Tibial nerve (tissue), 4 donors: ENCODE measurements around the gene TRIM40. TPM values are rescaled to one million over a fixed set of nuclear protein-coding genes. Genes with fewer than 3 reads are reported as not detected.

ENCODE experiments used
- DNase-seq, 2 donors: peaks; one replicate each; pipeline ENCODE4 v3.0.0-alpha.2; 2019; ENCODE audit warnings: low spot score in 2 of 2
- H3K27ac ChIP-seq, 4 donors: fragments of 200-600 bp; sonication (generic) in 3 of 4; one replicate each; pipeline ENCODE4 v1.5.1; 2017 to 2019; ENCODE audit warnings: mild to moderate bottlenecking in 1 of 4
- H3K27me3 ChIP-seq, 2 donors: fragments of 200-600 bp; sonication (generic) in 1 of 2; one replicate each; pipeline versions ENCODE4 v1.5.1 to v1.6.0; 2017 to 2019
- H3K36me3 ChIP-seq, 3 donors: fragments of 200-600 bp; sonication (generic); one replicate each; pipeline ENCODE4 v1.5.1; 2018 to 2019
- H3K4me1 ChIP-seq, 4 donors: fragments of 200-600 bp; sonication (generic) in 3 of 4; one replicate each; pipeline ENCODE4 v1.5.1; 2017 to 2019
- H3K4me3 ChIP-seq, 4 donors: fragments of 200-600 bp; sonication (generic) in 3 of 4; one replicate each; pipeline ENCODE4 v1.5.1; 2017 to 2019; ENCODE audit warnings: mild to moderate bottlenecking in 1 of 4, moderate library complexity in 1 of 4
- H3K9me3 ChIP-seq, 4 donors: fragments of 200-600 bp; sonication (generic) in 3 of 4; one replicate each; pipeline ENCODE4 v1.5.1; 2017 to 2019
- EP300 ChIP-seq, 2 donors: sonication (generic); formaldehyde crosslinking; IDR thresholded peaks; one replicate each; pipeline ENCODE4 v1.6.1; 2017; ENCODE audit warnings: antibody characterized with exemption in 2 of 2, mild to moderate bottlenecking in 1 of 2
- POLR2A ChIP-seq, 2 donors: fragments of 450-650 bp; IDR thresholded peaks; one replicate each; pipeline ENCODE4 v1.6.1; 2017; ENCODE audit warnings: antibody characterized with exemption in 2 of 2, mild to moderate bottlenecking in 2 of 2, moderate library complexity in 2 of 2
- WGBS, 2 donors: methylation state at CpG; one replicate each; pipeline ENCODE4 v1.1.5; 2018; 5-methylcytosine and 5-hydroxymethylcytosine counted together
- total RNA-seq, 4 donors: library from RNA; depleted of rRNA; stranded (reverse); fragments of >200 nt; gene quantifications; one replicate each; pipeline ENCODE4 v1.1.0, GENCODE V29; 2016
- TF ChIP-seq, protein P1 (sequence below), 5 experiments: fragments of 200-600 bp in 3 of 5; fragments of 450-650 bp in 2 of 5; sonication (generic) in 3 of 5; IDR thresholded peaks; one replicate each; pipeline ENCODE4 v1.5.1; 2016 to 2019; ENCODE audit warnings: antibody characterized with exemption in 5 of 5, mild to moderate bottlenecking in 3 of 5, moderate library complexity in 2 of 5

Gene TRIM40
- total RNA-seq, 4 donors from 2014 or later, result not detected

DNA sequence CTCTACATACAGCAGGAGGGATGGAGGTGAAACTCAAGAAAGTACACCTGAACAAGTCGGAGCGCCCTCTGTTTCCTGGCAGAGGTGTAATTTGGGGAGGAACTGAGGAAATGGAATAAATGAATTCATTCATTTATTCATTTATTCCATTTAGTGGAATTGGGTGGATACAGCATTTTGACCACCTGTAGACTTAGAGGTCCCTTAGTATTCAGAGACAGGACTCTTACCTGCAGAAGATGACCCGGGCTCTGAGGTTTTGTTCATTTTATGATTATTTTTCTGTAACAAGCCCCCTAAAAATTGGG lies 32.1 kb upstream of the TRIM40 start:
- peaks cover 0 to 59% of the 10 kb centered on the region in 2 donors for H3K27me3 ChIP-seq
- peaks cover 0 to 37% (median 22%) of the 10 kb centered on the region in 4 donors for H3K4me1 ChIP-seq
- peak overlapping the region in 2 of 4 donors; percentile 27 to 44 for H3K4me3 ChIP-seq
- no peak for TF ChIP-seq POLR2A (IDR thresholded peaks at IDR 0.05)
- TF ChIP-seq, protein P1, sequence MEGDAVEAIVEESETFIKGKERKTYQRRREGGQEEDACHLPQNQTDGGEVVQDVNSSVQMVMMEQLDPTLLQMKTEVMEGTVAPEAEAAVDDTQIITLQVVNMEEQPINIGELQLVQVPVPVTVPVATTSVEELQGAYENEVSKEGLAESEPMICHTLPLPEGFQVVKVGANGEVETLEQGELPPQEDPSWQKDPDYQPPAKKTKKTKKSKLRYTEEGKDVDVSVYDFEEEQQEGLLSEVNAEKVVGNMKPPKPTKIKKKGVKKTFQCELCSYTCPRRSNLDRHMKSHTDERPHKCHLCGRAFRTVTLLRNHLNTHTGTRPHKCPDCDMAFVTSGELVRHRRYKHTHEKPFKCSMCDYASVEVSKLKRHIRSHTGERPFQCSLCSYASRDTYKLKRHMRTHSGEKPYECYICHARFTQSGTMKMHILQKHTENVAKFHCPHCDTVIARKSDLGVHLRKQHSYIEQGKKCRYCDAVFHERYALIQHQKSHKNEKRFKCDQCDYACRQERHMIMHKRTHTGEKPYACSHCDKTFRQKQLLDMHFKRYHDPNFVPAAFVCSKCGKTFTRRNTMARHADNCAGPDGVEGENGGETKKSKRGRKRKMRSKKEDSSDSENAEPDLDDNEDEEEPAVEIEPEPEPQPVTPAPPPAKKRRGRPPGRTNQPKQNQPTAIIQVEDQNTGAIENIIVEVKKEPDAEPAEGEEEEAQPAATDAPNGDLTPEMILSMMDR (IDR thresholded peaks at IDR 0.05), result no peak
- no peak for TF ChIP-seq EP300 (IDR thresholded peaks at IDR 0.05)
- H3K36me3 ChIP-seq, result no peaks in the 10 kb centered on the region
- H3K9me3 ChIP-seq, result no peaks in the 10 kb centered on the region
- WGBS, 2 donors, result 37 to 48% methylated on average over 3 of the region's 3 CpGs
- DNase-seq, result no peak
- H3K27ac ChIP-seq, result no peak overlapping the region

DNA sequence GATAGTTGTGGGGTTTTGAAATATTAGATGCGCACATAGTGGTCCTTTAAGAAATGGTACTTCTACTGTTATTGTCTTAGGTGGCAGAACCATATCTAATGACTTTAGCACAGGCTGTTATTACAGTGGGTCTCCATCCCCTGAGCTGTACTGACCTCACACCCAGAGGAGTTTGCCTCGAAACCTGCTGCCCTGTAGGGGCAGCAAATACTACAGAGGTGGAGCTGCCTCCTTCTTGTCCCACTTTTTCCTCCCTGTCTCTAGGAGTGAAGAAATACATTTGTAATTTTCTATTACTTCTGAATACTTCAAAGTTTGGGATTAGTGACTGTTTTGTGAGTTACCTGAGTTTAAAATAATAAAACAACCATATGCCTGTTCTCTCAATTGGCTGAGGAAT lies 31.3 kb upstream of the TRIM40 start:
- DNase-seq, result no peak
- Histone ChIP-seq H3K4me1 (peaks cover 0 to 37% (median 22%) of the 10 kb centered on the region in 4 donors), H3K4me3 (no peak overlapping the region), H3K27ac (no peak overlapping the region), H3K36me3 (no peaks in the 10 kb centered on the region), H3K27me3 (peaks cover 0 to 59% of the 10 kb centered on the region in 2 donors), H3K9me3 (no peaks in the 10 kb centered on the region)
- 70 to 73% methylated on average over 2 of the region's 2 CpGs for WGBS, 2 donors
- TF ChIP-seq POLR2A (IDR thresholded peaks at IDR 0.05) (no peak), EP300 (IDR thresholded peaks at IDR 0.05) (no peak)
- TF ChIP-seq, protein P1 (IDR thresholded peaks at IDR 0.05), result no peak

DNA sequence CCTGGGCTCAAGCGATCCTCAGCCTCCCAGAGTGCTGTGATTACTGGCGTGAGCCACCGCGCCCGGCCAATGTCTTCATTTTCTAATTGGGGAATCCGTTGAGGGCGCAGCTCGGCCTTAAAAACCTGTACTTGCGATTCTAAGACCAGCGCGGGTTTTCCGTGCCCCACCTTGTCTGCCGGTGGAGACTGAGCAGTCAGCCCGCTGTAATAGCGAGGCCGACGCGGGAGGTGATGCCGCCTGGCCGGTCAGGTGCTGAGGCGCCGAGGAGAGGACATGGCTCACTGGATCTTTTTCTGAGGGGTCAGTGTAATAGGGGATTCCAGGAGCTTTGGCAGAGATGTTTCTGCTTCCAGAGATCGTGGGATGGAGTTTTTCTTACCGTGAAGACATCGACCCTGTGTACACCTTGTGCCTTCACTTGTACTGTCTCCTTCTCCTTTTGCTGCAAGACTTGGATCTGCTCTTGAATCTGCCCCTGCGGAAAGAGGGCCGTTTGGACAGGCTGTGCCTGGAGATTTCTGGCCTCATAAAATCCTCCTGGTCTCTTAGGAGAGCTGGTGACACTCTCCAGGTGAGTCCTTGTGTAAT lies 24.6 kb upstream of the TRIM40 start:
- Histone ChIP-seq H3K27ac (no peak overlapping the region), H3K4me3 (no peak overlapping the region), H3K27me3 (peaks cover 0 to 86% of the 10 kb centered on the region in 2 donors), H3K4me1 (no peaks in the 10 kb centered on the region), H3K36me3 (no peaks in the 10 kb centered on the region), H3K9me3 (no peaks in the 10 kb centered on the region)
- TF ChIP-seq EP300 (IDR thresholded peaks at IDR 0.05) (no peak), POLR2A (IDR thresholded peaks at IDR 0.05) (no peak)
- TF ChIP-seq, protein P1 (IDR thresholded peaks at IDR 0.05), result no peak
- no peak for DNase-seq
- 42 to 55% methylated on average over 25 to 27 of the region's 27 CpGs for WGBS, 2 donors

DNA sequence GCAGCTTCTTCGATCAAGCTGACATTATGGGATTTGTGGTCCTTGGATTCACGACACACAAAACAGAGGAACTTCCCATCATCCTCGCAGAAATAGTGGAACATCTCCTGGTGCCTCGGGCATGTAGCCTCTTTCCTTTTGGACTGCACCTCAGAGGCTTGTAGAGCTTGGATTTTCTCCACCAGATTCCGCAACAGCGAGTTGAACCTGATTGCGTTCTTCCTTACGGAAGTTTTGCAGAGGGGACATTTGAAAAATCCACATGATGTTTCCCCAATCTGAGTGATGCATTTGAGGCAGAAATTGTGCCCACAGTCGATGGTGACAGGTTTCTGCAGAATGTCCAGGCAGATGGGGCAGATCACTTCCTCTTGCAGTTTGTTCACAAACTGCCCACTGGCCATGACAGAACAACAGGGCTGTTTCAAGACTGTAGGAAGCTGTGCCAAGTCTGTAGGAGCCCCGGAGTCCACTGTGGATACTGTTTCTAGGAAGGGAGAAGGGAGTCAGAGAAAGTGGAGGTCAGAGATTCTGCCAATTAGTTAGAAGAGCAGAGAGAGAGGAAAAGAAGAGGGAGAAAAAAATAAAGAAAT lies 23.4 kb upstream of the TRIM40 start:
- Histone ChIP-seq H3K9me3 (no peaks in the 10 kb centered on the region), H3K4me3 (no peak overlapping the region), H3K27me3 (peaks cover 0 to 84% of the 10 kb centered on the region in 2 donors), H3K4me1 (no peaks in the 10 kb centered on the region), H3K27ac (no peak overlapping the region), H3K36me3 (no peaks in the 10 kb centered on the region)
- WGBS, 2 donors, result 75 to 76% methylated on average over 10 of the region's 10 CpGs
- TF ChIP-seq POLR2A (IDR thresholded peaks at IDR 0.05), result no peak
- no peak for DNase-seq

DNA sequence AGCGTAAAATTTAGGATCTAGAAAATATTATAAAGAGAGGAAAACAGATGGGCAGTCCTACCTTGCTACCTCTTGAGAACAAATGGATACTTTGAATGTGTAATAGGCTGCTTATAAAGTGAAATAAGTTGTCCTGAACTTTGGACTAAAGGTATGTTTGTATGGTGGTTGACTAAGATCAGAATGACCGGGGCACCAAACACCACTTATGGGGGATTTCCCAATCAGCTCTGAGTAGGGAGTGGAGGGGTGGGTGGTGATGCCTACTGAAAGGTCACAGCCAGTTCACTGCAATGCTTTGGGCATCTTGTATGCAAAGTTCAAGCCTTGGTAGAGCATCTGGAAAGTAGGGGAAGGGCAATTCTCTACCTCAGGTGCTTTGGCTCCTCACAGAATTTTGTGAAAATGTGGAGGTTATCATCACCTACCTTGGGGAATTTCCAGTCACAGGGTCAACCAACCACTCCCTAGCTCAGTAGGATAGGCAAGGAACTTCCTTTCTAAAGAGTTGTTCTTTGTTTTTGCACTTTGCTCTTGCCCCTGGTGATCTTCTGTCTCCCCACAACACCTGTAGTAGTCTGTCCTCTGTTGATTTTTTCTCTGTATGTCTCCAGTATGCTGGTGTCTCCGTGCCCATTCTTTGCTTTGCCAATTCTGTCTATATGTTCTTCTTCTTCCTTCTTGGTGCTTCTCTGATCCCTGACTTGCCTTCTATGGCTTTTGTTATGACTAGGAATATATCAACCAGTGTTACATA lies 22.8 kb upstream of the TRIM40 start, which contains the start of gene TRIM31:
Gene TRIM31, minus strand, starts transcription at position 88 of the 757 bp plus-strand sequence. CDS start 285 bp downstream, outside the sequence.
- no peaks in the 10 kb centered on the region for H3K4me1 ChIP-seq
- H3K27ac ChIP-seq, result peak within 1 kb of the TSS in 1 of 4 donors; percentile 30
- H3K36me3 ChIP-seq, result no peaks in the 10 kb centered on the region
- H3K9me3 ChIP-seq, result no peaks in the 10 kb centered on the region
- TF ChIP-seq EP300 (IDR thresholded peaks at IDR 0.05) (no peak), POLR2A (IDR thresholded peaks at IDR 0.05) (no peak)
- TF ChIP-seq, protein P1 (IDR thresholded peaks at IDR 0.05), result no peak
- peaks cover 0 to 78% of the 10 kb centered on the region in 2 donors for H3K27me3 ChIP-seq
- no peak within 1 kb of the TSS for H3K4me3 ChIP-seq
- whole genome bisulfite sequencing, 2 donors, result 82 to 88% methylated on average over 3 of the region's 3 CpGs
- DNase-seq, result no peak
